ENCODE results near the gene THBS3. TPM values are rescaled to one million over a fixed set of nuclear protein-coding genes. Genes with fewer than 3 reads are reported as not detected.

The THBS3 gene
- total RNA-seq, 3 donors from 2014 or later (not counting 1 experiment from before 2014, with no cell fraction given), result 16.2 to 19.4 (median 18.6) TPM

GRCh38 chr1:155184351-155184811 lies 23.3 kb downstream of the THBS3 start:
- no peaks in the 10 kb centered on the region for H3K9me3 Mint-ChIP-seq
- H3K4me3 ChIP-seq (ENCODE audit: low read length), result no peak overlapping the region
- H3K36me3 ChIP-seq (ENCODE audit: control insufficient read depth, insufficient read depth, low read length), result no peaks in the 10 kb centered on the region
- ATAC-seq, result no peak
- intact Hi-C loops (cut with micrococcal nuclease), result no loop called here
- no peak for DNase-seq
- 89% methylated on average over 4 of the region's 4 CpGs for WGBS (ENCODE audit: insufficient coverage)
- no peaks in the 10 kb centered on the region for H3K27me3 ChIP-seq (ENCODE audit: control insufficient read depth, insufficient read depth, low read length)
- H3K27ac Mint-ChIP-seq, result no peak overlapping the region
- no peak overlapping the region for H3K27ac ChIP-seq (ENCODE audit: low read length)
- H3K9me3 ChIP-seq (ENCODE audit: control insufficient read depth, insufficient read depth, low read length), result no peaks in the 10 kb centered on the region
- no peak overlapping the region for H3K4me3 Mint-ChIP-seq
- no peaks in the 10 kb centered on the region for H3K27me3 Mint-ChIP-seq (ENCODE audit: low read depth in 2 of 2)
- TF ChIP-seq, protein P1, sequence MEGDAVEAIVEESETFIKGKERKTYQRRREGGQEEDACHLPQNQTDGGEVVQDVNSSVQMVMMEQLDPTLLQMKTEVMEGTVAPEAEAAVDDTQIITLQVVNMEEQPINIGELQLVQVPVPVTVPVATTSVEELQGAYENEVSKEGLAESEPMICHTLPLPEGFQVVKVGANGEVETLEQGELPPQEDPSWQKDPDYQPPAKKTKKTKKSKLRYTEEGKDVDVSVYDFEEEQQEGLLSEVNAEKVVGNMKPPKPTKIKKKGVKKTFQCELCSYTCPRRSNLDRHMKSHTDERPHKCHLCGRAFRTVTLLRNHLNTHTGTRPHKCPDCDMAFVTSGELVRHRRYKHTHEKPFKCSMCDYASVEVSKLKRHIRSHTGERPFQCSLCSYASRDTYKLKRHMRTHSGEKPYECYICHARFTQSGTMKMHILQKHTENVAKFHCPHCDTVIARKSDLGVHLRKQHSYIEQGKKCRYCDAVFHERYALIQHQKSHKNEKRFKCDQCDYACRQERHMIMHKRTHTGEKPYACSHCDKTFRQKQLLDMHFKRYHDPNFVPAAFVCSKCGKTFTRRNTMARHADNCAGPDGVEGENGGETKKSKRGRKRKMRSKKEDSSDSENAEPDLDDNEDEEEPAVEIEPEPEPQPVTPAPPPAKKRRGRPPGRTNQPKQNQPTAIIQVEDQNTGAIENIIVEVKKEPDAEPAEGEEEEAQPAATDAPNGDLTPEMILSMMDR (IDR thresholded peaks at IDR 0.05), result no peak
- no peaks in the 10 kb centered on the region for H3K36me3 Mint-ChIP-seq
- H3K4me1 ChIP-seq (ENCODE audit: control insufficient read depth, insufficient read depth, low read length), result peaks cover 18% of the 10 kb centered on the region
- H3K4me1 Mint-ChIP-seq, result peaks cover 6% of the 10 kb centered on the region in 2 donors

GRCh38 chr1:155183775-155184221 lies 23.9 kb downstream of the THBS3 start:
- Mint-ChIP-seq H3K27ac (no peak overlapping the region), H3K36me3 (no peaks in the 10 kb centered on the region), H3K4me3 (no peak overlapping the region), H3K27me3 (ENCODE audit: low read depth in 2 of 2) (no peaks in the 10 kb centered on the region), H3K4me1 (peaks cover 6% of the 10 kb centered on the region in 2 donors), H3K9me3 (no peaks in the 10 kb centered on the region)
- no peak for ATAC-seq
- H3K27me3 ChIP-seq (ENCODE audit: control insufficient read depth, insufficient read depth, low read length), result no peaks in the 10 kb centered on the region
- intact Hi-C loops (cut with micrococcal nuclease), result no loop called here
- no peaks in the 10 kb centered on the region for H3K9me3 ChIP-seq (ENCODE audit: control insufficient read depth, insufficient read depth, low read length)
- peaks cover 2% of the 10 kb centered on the region for H3K36me3 ChIP-seq (ENCODE audit: control insufficient read depth, insufficient read depth, low read length)
- no peak for DNase-seq
- WGBS (ENCODE audit: insufficient coverage), result 93% methylated on average over 20 of the region's 20 CpGs
- TF ChIP-seq, protein P1 (IDR thresholded peaks at IDR 0.05), result no peak
- no peak overlapping the region for H3K4me3 ChIP-seq (ENCODE audit: low read length)
- peaks cover 18% of the 10 kb centered on the region for H3K4me1 ChIP-seq (ENCODE audit: control insufficient read depth, insufficient read depth, low read length)
- no peak overlapping the region for H3K27ac ChIP-seq (ENCODE audit: low read length)

DNA sequence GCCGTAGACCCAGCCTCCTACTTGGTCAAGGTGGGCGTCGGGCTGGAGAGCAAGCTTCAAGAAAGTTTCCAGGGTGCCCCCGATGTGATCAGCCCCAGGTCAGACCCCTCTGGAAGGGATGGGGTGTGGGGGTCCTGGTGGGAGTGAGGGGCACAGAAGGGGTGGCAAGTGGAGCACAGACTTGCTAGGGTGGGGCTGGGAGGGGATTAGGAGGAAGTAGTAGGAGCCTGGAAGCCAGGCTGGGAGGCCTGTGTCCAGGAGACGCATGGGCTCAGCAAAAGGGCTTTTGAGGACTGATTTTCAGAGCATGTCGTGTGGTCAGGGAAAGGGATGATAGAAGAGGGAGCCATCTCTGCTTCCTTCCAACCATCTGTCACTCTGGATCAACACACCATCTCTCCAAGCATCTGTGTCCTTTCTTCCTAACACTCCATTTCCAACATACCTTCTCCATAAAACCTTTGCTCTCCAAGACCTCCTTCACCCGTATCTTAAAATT lies 25.6 kb downstream of the THBS3 start:
- no peaks in the 10 kb centered on the region for H3K9me3 Mint-ChIP-seq
- H3K9me3 ChIP-seq (ENCODE audit: control insufficient read depth, insufficient read depth, low read length), result no peaks in the 10 kb centered on the region
- peaks cover under 1 to 1% of the 10 kb centered on the region in 2 donors for H3K4me1 Mint-ChIP-seq
- intact Hi-C loops (cut with micrococcal nuclease), result no loop called here
- H3K36me3 ChIP-seq (ENCODE audit: control insufficient read depth, insufficient read depth, low read length), result peaks cover 2% of the 10 kb centered on the region
- H3K27me3 Mint-ChIP-seq (ENCODE audit: low read depth in 2 of 2), result no peaks in the 10 kb centered on the region
- WGBS (ENCODE audit: insufficient coverage), result 98% methylated on average over 7 of the region's 7 CpGs
- no peak overlapping the region for H3K4me3 Mint-ChIP-seq
- peaks cover 18% of the 10 kb centered on the region for H3K4me1 ChIP-seq (ENCODE audit: control insufficient read depth, insufficient read depth, low read length)
- no peak overlapping the region for H3K4me3 ChIP-seq (ENCODE audit: low read length)
- TF ChIP-seq, protein P1 (IDR thresholded peaks at IDR 0.05), result no peak
- no peaks in the 10 kb centered on the region for H3K36me3 Mint-ChIP-seq
- no peaks in the 10 kb centered on the region for H3K27me3 ChIP-seq (ENCODE audit: control insufficient read depth, insufficient read depth, low read length)
- H3K27ac Mint-ChIP-seq, result no peak overlapping the region
- DNase-seq (no peak), ATAC-seq (no peak)
- H3K27ac ChIP-seq (ENCODE audit: low read length), result no peak overlapping the region

Data from natural killer cell (primary cell).